Natural killer cell (primary cell): ENCODE data around the gene PEX11G. TPM values are rescaled to one million over a fixed set of nuclear protein-coding genes. Genes with fewer than 3 reads are reported as not detected.
A peak's percentile ranks its signal among the peaks of the same experiment; 100 is the strongest.

Source experiments
- ATAC-seq, 3 donors: fragments of 150-1000 bp in 2 of 3; fragments of 200-7000 bp in 1 of 3; cut with Tn5 transposase; 1 replicate in 1 of 3; 2 replicates in 2 of 3; pipeline ENCODE4 v1.10.0; 2021; ENCODE audit warnings: mild to moderate bottlenecking in 2 of 3, moderate library complexity in 2 of 3
- DNase-seq, 2 donors: peaks; one replicate each; pipeline versions ENCODE4 v3.0.0 to v3.0.0-alpha.2; 2013 to 2021; ENCODE audit warnings: mixed read lengths in 1 of 2
- H3K27ac ChIP-seq: one replicate; pipeline ENCODE4 v1.5.1; 2013; ENCODE audit warnings: mild to moderate bottlenecking, low read length
- H3K27me3 ChIP-seq: one replicate; pipeline ENCODE4 v1.6.1; 2013; ENCODE audit warnings: low read length; ENCODE audit not compliant: control insufficient read depth, insufficient read depth
- H3K36me3 ChIP-seq: one replicate; pipeline ENCODE4 v1.6.1; 2013; ENCODE audit warnings: low read length; ENCODE audit not compliant: control insufficient read depth, insufficient read depth
- H3K4me1 ChIP-seq: one replicate; pipeline ENCODE4 v1.6.1; 2013; ENCODE audit warnings: low read length; ENCODE audit not compliant: control insufficient read depth, insufficient read depth
- H3K4me3 ChIP-seq: one replicate; pipeline ENCODE4 v1.5.1; 2013; ENCODE audit warnings: low read length
- H3K9me3 ChIP-seq: one replicate; pipeline ENCODE4 v1.6.1; 2013; ENCODE audit warnings: low read length; ENCODE audit not compliant: control insufficient read depth, insufficient read depth
- H3K27ac Mint-ChIP-seq, 2 donors: one replicate each; pipeline ENCODE4 v1.8.0; 2022; ENCODE audit warnings: mild to moderate bottlenecking in 2 of 2, mixed read lengths in 2 of 2, moderate library complexity in 1 of 2
- H3K27me3 Mint-ChIP-seq, 2 donors: one replicate each; pipeline ENCODE4 v1.8.0; 2022; ENCODE audit warnings: low read depth in 2 of 2, mixed read lengths in 2 of 2
- H3K36me3 Mint-ChIP-seq: one replicate; pipeline ENCODE4 v1.8.0; 2022; ENCODE audit warnings: mixed read lengths
- H3K4me1 Mint-ChIP-seq, 2 donors: one replicate each; pipeline ENCODE4 v1.8.0; 2022; ENCODE audit warnings: mixed read lengths in 2 of 2
- H3K4me3 Mint-ChIP-seq: one replicate; pipeline ENCODE4 v1.8.0; 2022; ENCODE audit warnings: mild to moderate bottlenecking, moderate library complexity, mixed read lengths
- H3K9me3 Mint-ChIP-seq, 2 donors: one replicate each; pipeline ENCODE4 v1.8.0; 2022; ENCODE audit warnings: mixed read lengths in 2 of 2
- CTCF ChIP-seq: fragments of 200-600 bp; IDR thresholded peaks from one replicate; pipeline ENCODE4 v1.8.0; 2022; ENCODE audit warnings: antibody characterized with exemption
- WGBS: methylation state at CpG from one replicate; pipeline ENCODE4 v1.1.7; 2013; ENCODE audit warnings: missing lambda C conversion rate; ENCODE audit not compliant: insufficient coverage; 5-methylcytosine and 5-hydroxymethylcytosine counted together
- intact Hi-C: fragments of 100-400 bp; cut with micrococcal nuclease; formaldehyde crosslinking; loops from one replicate; pipeline ENCODE4 v1.14.2; 2022
- total RNA-seq, 4 donors: library from RNA; stranded (reverse); fragments of 120-200 nt in 1 of 4; gene quantifications; one replicate each; pipeline versions ENCODE4 v1.2.3 to v1.2.4, GENCODE V29; 2013 to 2022

PEX11G gene
- total RNA-seq, 3 donors from 2014 or later (not counting 1 experiment from before 2014, with no cell fraction given) = 0.33 to 1.5 TPM; not detected in 1

- WGBS = 1% methylated on average over 65 of the region's 65 CpGs
- H3K9me3 ChIP-seq = no peaks in the 10 kb centered on the region
- peak; percentile 93 to 96 (median 95) for ATAC-seq
- Mint-ChIP-seq H3K9me3 (no peaks in the 10 kb centered on the region), H3K27ac (peak within 1 kb of the TSS; percentile 68 to 87), H3K4me3 (peak within 1 kb of the TSS; percentile 92), H3K27me3 (no peaks in the 10 kb centered on the region), H3K36me3 (no peaks in the 10 kb centered on the region), H3K4me1 (peaks cover 11% of the 10 kb centered on the region in 2 donors)
- no peak within 1 kb of the TSS for H3K27ac ChIP-seq
- peaks cover 2% of the 10 kb centered on the region for H3K36me3 ChIP-seq
- intact Hi-C loops = loop anchor here (1.0 kb wide), 1 partner anchor 12 kb away; no protein-coding TSS in a partner anchor
- H3K4me1 ChIP-seq = peaks cover 18% of the 10 kb centered on the region
- H3K27me3 ChIP-seq = no peaks in the 10 kb centered on the region
- DNase-seq = peak; percentile 100
- no peak for TF ChIP-seq CTCF
- peak within 1 kb of the TSS; percentile 43 for H3K4me3 ChIP-seq
Measured at GRCh38 chr19:7522072-7522922, 33.5 kb upstream of the PEX11G start, which contains the start of gene MCOLN1. TSS of gene MCOLN1 (plus strand) at chr19:7522624. CDS start at chr19:7522751, 127 bp downstream.

- H3K27ac ChIP-seq = no peak overlapping the region
- Mint-ChIP-seq H3K27ac (peak overlapping the region; percentile 68 to 87), H3K36me3 (no peaks in the 10 kb centered on the region), H3K9me3 (no peaks in the 10 kb centered on the region), H3K4me3 (peak overlapping the region; percentile 92), H3K4me1 (peaks cover 11 to 14% of the 10 kb centered on the region in 2 donors), H3K27me3 (no peaks in the 10 kb centered on the region)
- 70% methylated on average over 10 of the region's 10 CpGs for WGBS
- peaks cover 22% of the 10 kb centered on the region for H3K4me1 ChIP-seq
- no peak for ATAC-seq
- H3K27me3 ChIP-seq = no peaks in the 10 kb centered on the region
- no peaks in the 10 kb centered on the region for H3K9me3 ChIP-seq
- no peak for DNase-seq
- intact Hi-C loops = loop anchor here (1.0 kb wide), 1 partner anchor 13 kb away; no protein-coding TSS in a partner anchor
- TF ChIP-seq CTCF = no peak
- H3K4me3 ChIP-seq = no peak overlapping the region
- peaks cover 2% of the 10 kb centered on the region for H3K36me3 ChIP-seq
Measured at GRCh38 chr19:7521551-7522071, 32.8 kb upstream of the PEX11G start.

- Histone ChIP-seq H3K36me3 (no peaks in the 10 kb centered on the region), H3K4me3 (no peak overlapping the region), H3K9me3 (no peaks in the 10 kb centered on the region), H3K4me1 (peaks cover 30% of the 10 kb centered on the region), H3K27ac (no peak overlapping the region), H3K27me3 (no peaks in the 10 kb centered on the region)
- ATAC-seq (no peak), DNase-seq (no peak)
- Mint-ChIP-seq H3K9me3 (no peaks in the 10 kb centered on the region), H3K36me3 (no peaks in the 10 kb centered on the region), H3K4me1 (peaks cover 16 to 20% of the 10 kb centered on the region in 2 donors), H3K4me3 (no peak overlapping the region), H3K27me3 (peaks cover 0 to 3% of the 10 kb centered on the region in 2 donors), H3K27ac (no peak overlapping the region)
- no peak for TF ChIP-seq CTCF
- 96% methylated on average over 51 of the region's 51 CpGs for WGBS
- intact Hi-C loops = no loop called here
Measured at GRCh38 chr19:7520131-7521051, 31.6 kb upstream of the PEX11G start.
